GM10847 (cell line): ENCODE results near the gene ERC1.

Source experiments
- POLR2A ChIP-seq: IDR thresholded peaks from 2 replicates; pipeline ENCODE4 v1.6.1; 2011; ENCODE audit not compliant: insufficient read length; ENCODE audit errors: extremely low read depth

Gene ERC1

DNA sequence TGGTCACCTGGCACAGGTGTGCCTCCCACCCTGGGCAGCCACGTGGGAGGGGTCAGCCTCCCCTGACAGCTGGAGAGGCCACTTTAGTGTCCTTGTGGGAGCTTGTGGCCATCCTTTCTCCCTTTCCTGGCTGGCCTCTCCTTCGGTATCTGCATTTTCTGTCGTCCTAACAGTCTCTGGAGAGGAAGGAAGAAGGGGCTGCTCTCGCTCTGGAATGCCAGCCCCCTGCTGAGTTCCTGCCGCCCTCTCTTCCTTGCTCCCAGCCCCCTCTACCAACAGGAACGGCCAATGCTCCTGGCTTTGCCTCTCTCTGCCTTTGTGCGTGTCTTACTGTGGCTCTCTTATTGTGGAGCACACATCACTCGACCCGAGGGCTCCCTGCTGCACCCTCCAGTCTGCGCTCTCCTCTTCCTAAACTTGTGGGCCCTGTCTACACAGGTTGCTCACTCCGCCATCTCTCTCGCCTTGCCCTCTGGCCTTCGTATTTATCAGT lies 532.6 kb downstream of the ERC1 start:
- TF ChIP-seq POLR2A, result no peak

DNA sequence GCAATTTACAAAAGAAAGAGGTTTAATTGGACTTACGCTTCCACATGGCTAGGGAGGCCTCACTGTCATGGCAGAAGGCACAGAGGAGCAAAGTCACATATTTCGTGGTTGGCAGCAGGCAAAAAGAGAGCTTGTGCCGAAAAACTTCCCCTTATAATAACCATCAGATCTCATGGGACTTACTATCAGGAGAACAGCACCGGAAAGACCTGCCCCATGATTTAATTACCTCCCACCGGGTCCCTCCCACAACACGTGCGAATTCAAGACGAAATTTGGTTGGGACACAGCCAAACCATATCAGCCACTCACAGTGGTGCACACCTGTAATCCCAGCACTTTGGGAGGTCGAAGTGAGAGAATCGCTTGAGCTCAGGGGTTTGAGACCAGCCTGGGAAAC lies 534.8 kb downstream of the ERC1 start:
- no peak for TF ChIP-seq POLR2A

DNA sequence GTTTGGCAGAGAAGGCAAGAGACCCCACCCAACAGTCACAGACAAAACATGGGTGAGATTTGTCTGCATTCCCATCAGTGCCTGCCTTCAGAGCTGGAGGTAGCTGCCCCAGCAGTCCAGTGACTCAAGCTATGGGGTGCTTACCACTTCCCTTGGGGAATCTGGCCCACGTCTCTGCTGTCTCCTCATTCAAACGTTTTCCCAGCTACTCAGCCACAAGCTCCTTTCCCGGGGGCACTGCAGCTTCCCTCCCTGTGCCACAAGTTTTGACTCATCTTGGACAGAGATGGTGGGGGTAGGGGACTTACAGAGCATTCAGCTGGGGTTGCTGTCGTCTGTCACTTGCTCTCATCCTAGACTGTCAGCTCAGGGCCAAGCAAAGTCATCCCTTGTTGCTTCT lies 536.8 kb downstream of the ERC1 start:
- TF ChIP-seq POLR2A, result no peak

DNA sequence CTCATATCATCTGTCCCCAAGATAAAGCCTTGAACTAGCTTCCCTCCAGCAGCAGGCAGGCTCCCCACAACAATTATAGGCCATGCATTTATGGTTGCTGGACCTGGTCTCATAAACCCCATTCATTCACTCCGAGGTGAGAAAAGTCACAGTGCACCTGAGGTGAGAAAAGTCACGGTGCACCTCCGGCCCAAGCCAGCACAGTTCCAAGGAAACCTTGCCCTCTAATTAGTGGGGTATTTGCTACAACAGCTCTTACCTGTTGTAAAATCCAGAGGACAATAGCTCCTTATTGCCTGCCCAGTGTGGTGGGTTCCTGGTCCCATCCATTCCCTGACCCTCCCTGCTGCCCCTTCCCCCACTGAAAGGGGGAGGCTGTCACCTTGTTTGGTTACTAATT lies 537.8 kb downstream of the ERC1 start:
- no peak for TF ChIP-seq POLR2A

DNA sequence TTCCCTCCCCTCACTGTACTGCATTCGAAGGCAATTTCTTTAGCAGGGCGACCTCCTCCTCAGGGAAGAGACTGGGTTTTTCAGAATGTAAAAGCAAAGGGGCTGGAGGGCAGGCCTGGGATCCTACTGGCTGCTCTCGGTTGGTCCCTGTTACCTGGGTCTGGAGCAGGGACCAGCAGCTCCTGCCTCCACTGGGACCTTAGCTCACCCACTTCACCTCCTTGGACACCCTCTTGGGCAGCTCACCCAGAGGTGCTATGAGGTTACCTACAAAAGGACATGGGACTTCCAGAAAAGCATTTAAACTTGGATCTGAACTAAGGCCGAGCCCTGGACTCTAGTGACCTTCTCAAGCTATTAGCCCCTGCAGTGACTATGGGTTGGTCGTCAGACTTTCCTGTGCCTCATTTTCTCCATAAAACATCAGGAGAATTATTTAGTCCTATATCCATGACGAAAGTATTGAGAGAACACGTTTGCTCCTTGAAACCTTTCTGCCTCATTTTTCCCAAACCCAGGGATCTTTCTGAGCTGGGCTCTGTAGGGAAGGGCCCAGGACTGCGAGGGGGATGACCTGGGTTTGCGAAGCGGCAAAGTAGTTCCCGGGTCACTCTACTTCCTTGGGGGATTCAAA lies 538.3 kb downstream of the ERC1 start:
- no peak for TF ChIP-seq POLR2A

DNA sequence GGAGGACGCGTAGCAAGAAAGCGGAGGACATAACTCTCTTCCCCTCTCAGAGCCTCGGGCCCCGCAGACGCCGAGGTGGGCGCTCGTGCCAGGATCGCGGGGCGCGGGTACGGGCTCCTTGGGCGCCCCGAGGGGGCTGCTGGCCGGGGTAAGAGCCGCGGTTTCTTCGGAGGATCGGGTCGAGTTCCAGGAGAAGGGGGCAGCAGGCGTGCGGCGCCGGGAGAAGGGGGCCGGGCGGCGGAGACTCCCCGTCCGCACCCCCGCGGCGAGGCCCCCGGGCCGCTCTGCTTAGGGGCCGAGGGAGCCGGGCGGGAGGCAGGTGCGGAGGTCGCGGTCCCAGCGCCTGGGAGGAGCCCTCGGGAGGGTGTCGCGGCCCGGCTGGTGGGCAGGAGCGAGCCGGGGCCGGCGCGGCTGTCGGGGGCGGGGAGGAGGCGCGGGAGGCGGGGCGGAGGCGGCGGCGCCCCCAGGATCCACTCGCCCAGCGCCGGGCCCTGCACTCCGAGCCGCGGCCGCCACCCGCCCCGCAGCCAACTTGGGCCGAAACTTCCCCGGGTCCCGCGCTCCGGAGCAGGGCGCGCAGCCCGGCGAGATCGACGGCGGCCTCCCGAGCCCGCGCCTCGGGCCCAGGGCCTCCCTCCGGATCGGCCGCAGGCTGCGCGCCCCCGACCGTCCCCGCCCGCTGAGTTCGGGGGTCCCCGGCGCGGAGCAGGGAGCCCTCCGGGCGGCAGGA lies 539.0 kb downstream of the ERC1 start:
- no peak for TF ChIP-seq POLR2A

DNA sequence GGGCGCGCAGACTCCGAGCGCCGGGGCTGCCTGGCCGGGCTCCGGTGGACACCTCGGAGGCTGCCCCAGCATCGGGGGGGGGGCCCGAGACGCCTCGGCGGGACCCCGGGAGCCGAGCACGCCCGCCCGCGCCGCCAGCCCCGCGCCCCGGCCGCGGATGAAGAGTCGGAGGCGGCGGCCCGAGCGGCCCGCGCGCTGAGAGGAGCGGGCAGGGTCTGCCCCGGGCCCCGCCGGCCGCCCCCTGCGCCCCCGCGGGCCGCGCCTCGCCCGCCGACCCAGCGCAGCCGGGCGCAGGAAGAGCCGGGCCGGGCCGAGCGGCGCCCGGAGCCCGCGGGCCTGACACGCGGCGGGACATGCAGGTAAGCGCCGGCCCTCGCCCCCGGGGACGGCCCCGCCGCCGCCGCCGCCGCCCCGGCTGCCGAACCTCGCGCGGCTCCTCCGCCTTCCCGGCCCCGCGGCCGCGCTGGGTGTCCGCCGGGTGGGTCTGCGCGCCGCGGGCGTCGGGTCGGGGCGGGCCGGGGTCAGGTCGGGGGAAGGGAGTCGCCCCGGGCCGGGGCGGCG lies 539.6 kb downstream of the ERC1 start:
- no peak for TF ChIP-seq POLR2A

DNA sequence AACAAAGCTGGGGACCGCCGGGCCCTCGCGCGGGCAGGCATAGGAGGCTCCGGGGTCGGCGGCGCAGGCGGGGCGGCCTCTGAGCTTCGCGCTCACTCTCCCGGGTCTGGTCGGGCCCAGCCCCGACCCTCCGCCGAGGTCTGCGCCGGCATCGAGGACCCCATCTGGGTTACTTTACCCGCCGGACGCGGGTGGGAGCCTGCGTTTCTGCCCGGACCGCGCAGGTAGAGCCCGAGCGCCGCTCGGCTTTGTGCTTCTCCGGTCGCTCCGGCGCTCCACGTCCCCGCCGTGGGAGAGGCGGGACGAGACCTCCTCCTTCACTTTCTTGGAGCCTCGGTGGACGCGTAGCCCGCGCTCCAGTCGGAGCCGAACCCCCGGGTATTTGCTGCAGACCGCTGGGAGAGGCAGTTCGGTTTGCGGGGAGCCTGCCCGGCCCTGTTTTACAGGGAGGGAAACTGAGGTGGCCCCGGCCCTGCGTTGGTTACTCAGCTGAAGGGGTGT lies 540.2 kb downstream of the ERC1 start:
- TF ChIP-seq POLR2A, result no peak

DNA sequence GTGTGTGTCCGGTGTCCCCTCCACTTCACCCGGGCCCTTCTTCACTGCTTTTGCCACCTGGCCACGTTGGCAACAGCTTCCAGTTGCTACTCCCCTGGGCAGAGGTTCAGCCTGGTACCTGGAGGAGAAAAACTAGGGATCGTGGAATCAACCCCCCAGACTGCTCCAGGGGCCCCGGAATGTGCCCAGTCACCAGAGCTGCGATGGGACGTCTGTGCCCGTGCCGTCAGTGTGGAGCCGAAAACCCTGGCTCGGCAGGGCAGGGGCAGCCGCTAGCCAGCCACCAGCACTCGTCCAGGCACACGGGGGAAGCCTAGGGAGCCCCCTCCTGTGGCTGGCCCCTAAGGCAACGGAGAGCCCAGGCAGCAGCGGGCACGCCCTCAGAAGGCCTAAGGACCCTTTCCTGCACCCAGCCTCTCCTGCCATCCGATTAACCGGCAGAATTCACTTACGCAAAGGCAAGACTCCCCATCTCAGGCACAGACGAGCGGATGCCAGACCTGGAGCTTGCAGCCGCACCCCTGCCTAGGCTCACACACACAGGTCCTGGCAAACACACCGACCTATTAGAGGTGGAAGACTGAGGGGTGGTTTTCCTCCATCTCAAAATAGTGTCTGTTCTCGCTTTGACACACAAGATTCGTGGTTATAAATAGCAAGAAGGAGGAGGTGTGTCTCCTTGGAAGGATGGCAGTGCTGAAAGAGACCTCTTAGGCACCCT lies 540.8 kb downstream of the ERC1 start:
- TF ChIP-seq POLR2A, result no peak

DNA sequence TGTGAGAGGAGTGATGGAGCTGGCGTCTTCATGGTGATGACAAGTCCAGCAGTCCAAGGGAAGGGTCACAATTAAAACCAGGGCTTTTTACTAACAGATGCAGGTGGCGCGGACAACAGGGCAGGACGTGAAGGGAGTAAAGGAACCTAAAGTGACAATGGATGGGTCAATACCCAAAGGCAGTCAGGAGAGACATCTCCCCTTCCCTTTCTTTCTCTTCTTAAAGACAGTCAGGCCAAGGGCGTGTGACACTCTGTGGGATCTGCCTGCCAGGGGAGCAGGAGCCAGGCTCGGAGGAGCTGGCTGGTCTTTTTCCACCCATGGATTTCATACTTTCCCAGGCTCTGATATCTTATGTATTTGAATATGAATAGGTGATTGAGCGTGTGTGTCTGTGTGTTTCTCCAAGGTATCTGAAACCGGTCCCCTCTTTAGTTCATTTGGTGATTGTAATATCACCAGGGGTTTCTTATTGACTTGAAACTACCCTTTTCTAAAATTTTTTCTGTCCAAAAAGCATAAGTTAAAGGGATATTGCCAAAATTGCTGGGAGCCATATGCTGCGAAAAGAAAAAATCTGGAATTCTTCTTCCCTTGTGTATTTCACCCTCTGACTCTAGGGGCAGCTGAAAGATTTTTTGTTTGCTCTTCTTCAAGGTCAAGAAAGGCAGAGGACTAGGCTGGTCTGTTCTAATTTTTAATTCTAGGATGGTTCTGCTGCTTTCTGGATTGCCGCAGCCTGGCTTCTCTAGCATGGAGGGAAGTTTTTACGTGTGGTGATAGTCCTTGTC lies 541.5 kb downstream of the ERC1 start:
- no peak for TF ChIP-seq POLR2A

DNA sequence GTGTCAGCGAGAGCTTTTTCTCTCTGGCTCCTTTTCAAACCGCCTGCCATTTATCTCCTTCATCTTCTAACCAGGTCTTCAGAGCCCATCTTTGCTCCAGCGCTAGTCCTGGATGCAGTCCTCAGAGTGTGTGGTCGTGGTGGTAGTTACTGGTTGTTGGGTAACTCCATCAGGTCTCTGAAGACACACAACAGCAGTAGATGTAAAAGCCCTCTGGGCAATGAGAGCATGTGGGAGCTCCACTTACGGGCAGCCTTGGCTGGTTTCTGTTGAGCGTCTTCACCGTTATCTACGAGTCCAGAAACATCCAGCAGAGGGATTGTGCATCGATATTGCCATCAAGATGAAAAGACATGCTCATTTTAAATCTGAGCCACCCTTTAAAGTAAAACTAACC lies 542.2 kb downstream of the ERC1 start:
- TF ChIP-seq POLR2A, result no peak

DNA sequence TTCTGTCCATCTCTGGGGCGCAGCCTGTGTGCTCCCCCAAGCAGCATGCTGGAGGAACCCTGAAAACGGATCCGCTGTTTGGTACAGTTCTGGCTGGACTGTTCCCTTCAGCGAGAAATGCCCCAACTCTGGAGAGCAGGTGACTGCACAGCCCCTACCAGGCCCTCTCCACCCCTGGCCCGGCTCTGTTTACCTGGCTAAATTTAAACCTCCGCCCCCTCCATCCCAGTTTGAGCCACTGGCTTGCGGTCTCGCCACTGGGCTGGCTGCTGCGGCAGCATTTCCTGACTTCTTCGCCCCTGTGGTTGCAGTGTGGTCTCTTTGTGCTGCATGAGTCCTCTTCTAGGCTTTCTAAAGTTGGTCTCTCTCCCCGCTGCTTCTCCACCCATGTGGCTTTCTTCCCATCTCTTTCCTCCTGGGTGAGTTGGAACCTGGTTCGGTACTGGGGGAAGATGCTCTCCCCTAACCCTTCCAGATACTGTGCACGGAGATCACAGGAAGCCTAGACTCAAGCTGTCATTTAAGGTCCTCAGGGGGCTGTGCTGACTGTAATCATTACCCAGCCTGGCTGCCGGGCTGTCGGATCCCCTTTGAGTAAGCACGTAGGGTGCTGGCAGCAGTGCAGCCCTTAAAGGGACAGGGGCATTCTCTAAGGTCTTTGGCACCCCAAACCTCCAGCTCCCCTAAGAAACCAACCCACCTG lies 542.7 kb downstream of the ERC1 start:
- TF ChIP-seq POLR2A, result no peak

DNA sequence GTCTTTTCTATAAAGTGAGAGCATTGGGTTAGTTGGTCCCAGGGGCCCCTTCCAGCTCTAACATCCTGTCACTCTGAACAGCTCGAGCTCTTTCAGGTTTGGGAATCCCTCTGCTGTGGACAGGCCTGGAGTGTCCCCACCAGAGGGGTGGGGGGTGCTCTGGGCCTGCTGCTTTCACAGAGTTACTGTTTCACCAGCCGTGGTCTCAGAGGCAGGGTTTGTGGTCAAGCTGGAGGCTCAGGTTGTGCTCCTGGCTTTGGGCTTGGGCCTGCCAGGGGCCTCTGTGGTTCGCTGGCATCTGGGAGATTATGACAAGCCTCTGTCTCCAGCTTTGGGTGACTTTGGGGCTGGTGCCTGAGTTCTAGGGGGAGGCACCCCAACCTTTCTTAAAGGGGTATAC lies 543.7 kb downstream of the ERC1 start:
- no peak for TF ChIP-seq POLR2A

DNA sequence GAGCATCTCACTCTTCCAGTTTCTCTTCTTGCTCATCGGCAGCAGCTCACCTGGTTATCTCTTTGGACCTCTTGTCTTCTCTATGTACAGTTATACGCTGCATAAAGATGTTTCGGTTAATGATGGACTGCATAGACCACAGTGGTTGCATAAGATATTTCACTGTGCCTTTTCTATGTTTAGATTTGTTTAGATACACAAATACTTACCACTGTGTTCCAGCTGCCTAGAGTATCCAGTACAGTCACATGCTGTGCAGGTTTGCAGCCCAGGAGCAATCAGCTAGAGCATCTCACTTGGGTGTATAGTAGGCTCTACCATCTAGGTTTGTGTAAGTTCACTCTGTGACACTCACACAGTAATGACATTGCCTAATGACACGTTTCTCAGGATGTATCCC lies 545.8 kb downstream of the ERC1 start:
- TF ChIP-seq POLR2A, result no peak
